ENCODE measurements around the gene HSP90B1. TPM values are rescaled to one million over a fixed set of nuclear protein-coding genes. Genes with fewer than 3 reads are reported as not detected.

The HSP90B1 gene
- total and polyA plus RNA-seq, 9 of the 15 experiments (the other 6 are each of a cell fraction or from before 2014, with no cell fraction given), result 196 to 719 (median 557) TPM

GRCh38 chr12:103884316-103884715, 45.9 kb upstream of the HSP90B1 start (continued):
- TF ChIP-seq CTCF (IDR thresholded peaks at IDR 0.05 in 2 of 3, conservative IDR thresholded peaks at IDR 0.05 in 1 of 3; ENCODE audit: insufficient read depth in 2 of 3, low read depth in 1 of 3, low read length in 3 of 3), result peak; percentile 18 to 70 (median 48); a peak in 3 of 6 replicates
- no peak for TF ChIP-seq ZNF507 (tag; conservative IDR thresholded peaks at IDR 0.05)
- 0 out of 2 replicates have a peak, but pooled peaks have one; percentile 16 for TF ChIP-seq SMC3 (conservative IDR thresholded peaks at IDR 0.05; ENCODE audit: insufficient read depth, low read depth, low read length)
- peak; percentile 20; the same call in 1 of the 2 replicates for TF ChIP-seq KLF16 (IDR thresholded peaks at IDR 0.05)
- no peak for TF ChIP-seq ZNF583 (CRISPR knock-in tag; IDR thresholded peaks at IDR 0.05)

GRCh38 chr12:103886195-103886797, 43.9 kb upstream of the HSP90B1 start:
- H3K27ac ChIP-seq (ENCODE audit: extremely low read depth, low read depth, low read length), result no peak overlapping the region
- FAIRE-seq (no peak), DNase-seq (ENCODE audit: extremely low read depth in 1 of 4, low spot score in 3 of 4) (no peak), ATAC-seq (no peak)
- no peaks in the 10 kb centered on the region for H3K4me1 ChIP-seq (replicated peaks in 1 of 2; ENCODE audit: control insufficient read depth in 2 of 2, insufficient read depth in 2 of 2, low read length in 2 of 2)
- ChIA-PET CTCF (ENCODE audit: low intra/inter-chr PET ratio) (no interaction called here), POLR2A (no interaction called here)
- no peaks in the 10 kb centered on the region for H3K79me2 ChIP-seq (ENCODE audit: control insufficient read depth, insufficient read depth, low read length)
- in situ Hi-C loops (cut with MboI), result loop anchor here (10.0 to 25.0 kb wide), 2 partner anchors 219 to 1901 kb away; no protein-coding TSS in a partner anchor
- no TSS peak for BruUV-seq (replicated peaks)
- no peak overlapping the region for H3K4me2 ChIP-seq (ENCODE audit: insufficient read depth, low read length)
- H3K9me3 ChIP-seq (replicated peaks; ENCODE audit: control insufficient read depth, insufficient read depth, low read depth, low read length), result no peaks in the 10 kb centered on the region
- no peak overlapping the region for H3K9ac ChIP-seq (ENCODE audit: insufficient read depth in 1 of 2, low read depth in 2 of 2, low read length in 2 of 2)
- H3K36me3 ChIP-seq (ENCODE audit: control insufficient read depth, insufficient read depth, low read length), result no peaks in the 10 kb centered on the region
- 7% methylated on average over 4 of the region's 4 CpGs for WGBS (ENCODE audit: insufficient coverage, low coverage, missing lambda C conversion rate)
- H3K4me3 ChIP-seq, result no peak overlapping the region
- peaks cover 3% of the 10 kb centered on the region; the same call in 1 of the 2 replicates for H4K20me1 ChIP-seq (replicated peaks; ENCODE audit: control insufficient read depth, insufficient read depth, low read length)
- no peaks in the 10 kb centered on the region for H3K9me1 ChIP-seq (ENCODE audit: control insufficient read depth, insufficient read depth, low read length)
- intact Hi-C loops (cut with micrococcal nuclease), result no loop called here
- no peak overlapping the region for H2AFZ ChIP-seq (ENCODE audit: low read depth, low read length)
- peaks cover 11 to 16% of the 10 kb centered on the region in 2 experiments; a peak in 4 of 5 replicates for H3K27me3 ChIP-seq (ENCODE audit: control insufficient read depth in 2 of 2, insufficient read depth in 2 of 2, low read length in 2 of 2)
- no peak for TF ChIP-seq ELK3 (CRISPR knock-in tag; IDR thresholded peaks at IDR 0.05)
- no peak for TF ChIP-seq TEAD1 (CRISPR knock-in tag; IDR thresholded peaks at IDR 0.05)
- no peak for TF ChIP-seq CREB3L1 (IDR thresholded peaks at IDR 0.05; ENCODE audit: borderline replicate concordance, low read depth)
- TF ChIP-seq ZFP30 (CRISPR knock-in tag; IDR thresholded peaks at IDR 0.05; ENCODE audit: borderline replicate concordance), result no peak
- no peak for TF ChIP-seq SP2 (IDR thresholded peaks at IDR 0.05; ENCODE audit: extremely low read depth, low read depth, low read length, poor library complexity, severe bottlenecking)
- TF ChIP-seq ZNF561 (CRISPR knock-in tag; conservative IDR thresholded peaks at IDR 0.05), result no peak
- TF ChIP-seq ZNF696 (CRISPR knock-in tag; conservative IDR thresholded peaks at IDR 0.05), result no peak
- no peak for TF ChIP-seq ATF3 (IDR thresholded peaks at IDR 0.05)
- no peak for TF ChIP-seq ATF3 (CRISPR knock-in tag; conservative IDR thresholded peaks at IDR 0.05)
- TF ChIP-seq RBM17 (IDR thresholded peaks at IDR 0.05; ENCODE audit: borderline replicate concordance, low read depth, low read length), result no peak
- no peak for TF ChIP-seq SMARCE1 (IDR thresholded peaks at IDR 0.05)
- TF ChIP-seq KLF16 (IDR thresholded peaks at IDR 0.05), result no peak

Data from K562 (cell line).